ES-I3 (cell line): Measurements from ENCODE around the gene CTDSP1.
A peak's percentile ranks its signal among the peaks of the same experiment; 100 is the strongest.

Experiments used
- H3K36me3 ChIP-seq: 2 replicates; pipeline ENCODE4 v1.6.1; 2013; ENCODE audit warnings: mild to moderate bottlenecking, low read length, control low read depth, moderate library complexity; ENCODE audit not compliant: insufficient read depth
- H3K4me1 ChIP-seq: 2 replicates; pipeline ENCODE4 v1.6.1; 2013; ENCODE audit warnings: mild to moderate bottlenecking, control low read depth, low read length; ENCODE audit not compliant: insufficient read depth
- H3K9ac ChIP-seq: 2 replicates; pipeline ENCODE4 v1.6.1; 2013; ENCODE audit warnings: low read depth, mild to moderate bottlenecking, low read length, moderate library complexity
- H3K9me3 ChIP-seq: 2 replicates; pipeline ENCODE4 v1.6.1; 2013; ENCODE audit warnings: mild to moderate bottlenecking, low read length, moderate library complexity; ENCODE audit not compliant: control insufficient read depth, insufficient read depth

CTDSP1 gene

GRCh38 chr2:218391202-218391601, 8.5 kb upstream of the CTDSP1 start:
- Histone ChIP-seq H3K9me3 (no peaks in the 10 kb centered on the region), H3K4me1 (no peaks in the 10 kb centered on the region; the same call in 1 of the 2 replicates), H3K36me3 (no peaks in the 10 kb centered on the region), H3K9ac (no peak overlapping the region)

- Histone ChIP-seq H3K4me1 (no peaks in the 10 kb centered on the region; the same call in 1 of the 2 replicates), H3K36me3 (no peaks in the 10 kb centered on the region), H3K9ac (no peak overlapping the region), H3K9me3 (no peaks in the 10 kb centered on the region)
Observed at GRCh38 chr2:218392459-218392858, 7.2 kb upstream of the CTDSP1 start.

- H3K9ac ChIP-seq, result no peak overlapping the region
- H3K4me1 ChIP-seq, result no peaks in the 10 kb centered on the region; the same call in 1 of the 2 replicates
- H3K36me3 ChIP-seq, result no peaks in the 10 kb centered on the region
- H3K9me3 ChIP-seq, result no peaks in the 10 kb centered on the region
Observed at GRCh38 chr2:218392891-218393462, 6.7 kb upstream of the CTDSP1 start.

GRCh38 chr2:218393750-218394290, 5.8 kb upstream of the CTDSP1 start:
- Histone ChIP-seq H3K9ac (no peak overlapping the region), H3K36me3 (no peaks in the 10 kb centered on the region), H3K4me1 (no peaks in the 10 kb centered on the region; the same call in 1 of the 2 replicates), H3K9me3 (no peaks in the 10 kb centered on the region)

- Histone ChIP-seq H3K36me3 (no peaks in the 10 kb centered on the region), H3K4me1 (no peaks in the 10 kb centered on the region; the same call in 1 of the 2 replicates), H3K9ac (no peak overlapping the region), H3K9me3 (no peaks in the 10 kb centered on the region)
Observed at GRCh38 chr2:218394298-218395089, 5.2 kb upstream of the CTDSP1 start.

GRCh38 chr2:218395090-218395444, 4.6 kb upstream of the CTDSP1 start:
- Histone ChIP-seq H3K4me1 (no peaks in the 10 kb centered on the region; the same call in 1 of the 2 replicates), H3K9me3 (no peaks in the 10 kb centered on the region), H3K36me3 (no peaks in the 10 kb centered on the region), H3K9ac (peak overlapping the region; percentile 99; the same call in 1 of the 2 replicates)

- Histone ChIP-seq H3K9ac (peak overlapping the region; percentile 99), H3K9me3 (no peaks in the 10 kb centered on the region), H3K4me1 (no peaks in the 10 kb centered on the region; the same call in 1 of the 2 replicates), H3K36me3 (no peaks in the 10 kb centered on the region)
Observed at GRCh38 chr2:218395456-218395825, 4.2 kb upstream of the CTDSP1 start.

- Histone ChIP-seq H3K9ac (peak overlapping the region; percentile 99), H3K36me3 (no peaks in the 10 kb centered on the region), H3K4me1 (no peaks in the 10 kb centered on the region; the same call in 1 of the 2 replicates), H3K9me3 (no peaks in the 10 kb centered on the region)
Observed at GRCh38 chr2:218395826-218396687, 3.6 kb upstream of the CTDSP1 start.

- H3K36me3 ChIP-seq, result no peaks in the 10 kb centered on the region
- H3K4me1 ChIP-seq, result no peaks in the 10 kb centered on the region; the same call in 1 of the 2 replicates
- H3K9ac ChIP-seq, result peak overlapping the region; percentile 99; the same call in 1 of the 2 replicates
- no peaks in the 10 kb centered on the region for H3K9me3 ChIP-seq
Observed at GRCh38 chr2:218396688-218397462, 2.8 kb upstream of the CTDSP1 start.

GRCh38 chr2:218397463-218397819, 2.2 kb upstream of the CTDSP1 start:
- peak overlapping the region; percentile 99; the same call in 1 of the 2 replicates for H3K9ac ChIP-seq
- H3K36me3 ChIP-seq, result no peaks in the 10 kb centered on the region
- H3K4me1 ChIP-seq, result no peaks in the 10 kb centered on the region; the same call in 1 of the 2 replicates
- H3K9me3 ChIP-seq, result no peaks in the 10 kb centered on the region

- peak overlapping the region; percentile 99; the same call in 1 of the 2 replicates for H3K9ac ChIP-seq
Observed at GRCh38 chr2:218397820-218398436, 1.7 kb upstream of the CTDSP1 start.

GRCh38 chr2:218398437-218399390, 954 bp upstream of the CTDSP1 start:
- Histone ChIP-seq H3K36me3 (no peaks in the 10 kb centered on the region), H3K4me1 (no peaks in the 10 kb centered on the region; the same call in 1 of the 2 replicates), H3K9ac (peak overlapping the region; percentile 99), H3K9me3 (no peaks in the 10 kb centered on the region)

More at GRCh38 chr2:218397820-218398436, 1.7 kb upstream of the CTDSP1 start:
- Histone ChIP-seq H3K36me3 (no peaks in the 10 kb centered on the region), H3K9me3 (no peaks in the 10 kb centered on the region), H3K4me1 (no peaks in the 10 kb centered on the region; the same call in 1 of the 2 replicates)
